Occipital lobe (tissue), 2 donors: ENCODE data around the gene ZC4H2. TPM values are rescaled to one million over a fixed set of nuclear protein-coding genes. Genes with fewer than 3 reads are reported as not detected.
"Not testable (repeated sequence)": the region's sequence is repeated elsewhere in the genome, so short reads cannot be mapped to it uniquely, and the experiment has no call there.

Source experiments
- DNase-seq: peaks from one replicate; lab custom pipeline; 2025; lab: John Stamatoyannopoulos, UW
- total RNA-seq: library from RNA; depleted of rRNA; stranded (reverse); fragments of >200 nt; gene quantifications from one replicate; pipeline ENCODE4 v1.2.3, GENCODE V29; 2014

The ZC4H2 gene
- 12.9 TPM for total RNA-seq

GRCh38 chrX:64975989-64976672 is at the start of gene ZC4H2:
Gene ZC4H2 (minus strand): TSS chrX:64976450. CDS start chrX:64976377, 73 bp downstream.
- peak; percentile 70 for DNase-seq

- DNase-seq = no peak
Observed at GRCh38 chrX:65017451-65017850, 41.2 kb upstream of the ZC4H2 start.

GRCh38 chrX:65014230-65014629 is 38.0 kb upstream of the ZC4H2 start:
- no peak for DNase-seq

GRCh38 chrX:65009459-65009858 is 33.2 kb upstream of the ZC4H2 start:
- no peak for DNase-seq

GRCh38 chrX:65002208-65002607 is 26.0 kb upstream of the ZC4H2 start:
- not testable (repeated sequence) for DNase-seq

- no peak for DNase-seq
Observed at GRCh38 chrX:64996805-64997204, 20.6 kb upstream of the ZC4H2 start.

- DNase-seq = no peak
Observed at GRCh38 chrX:64994131-64994798, 18.0 kb upstream of the ZC4H2 start.

GRCh38 chrX:64977830-64978229 is 1.6 kb upstream of the ZC4H2 start:
- no peak for DNase-seq

- DNase-seq = no peak
Observed at GRCh38 chrX:64977051-64977450, 801 bp upstream of the ZC4H2 start.

GRCh38 chrX:64976673-64977040 is 407 bp upstream of the ZC4H2 start:
- DNase-seq = no peak

GRCh38 chrX:64975491-64975890 is 759 bp downstream of the ZC4H2 start:
- DNase-seq = no peak

- DNase-seq = no peak
Observed at GRCh38 chrX:64925480-64925879, 50.8 kb downstream of the ZC4H2 start.

- DNase-seq = no peak
Observed at GRCh38 chrX:64908121-64908520, 68.1 kb downstream of the ZC4H2 start.

- no peak for DNase-seq
Observed at GRCh38 chrX:64894454-64895038, 81.7 kb downstream of the ZC4H2 start.

GRCh38 chrX:64885850-64886249 is 90.4 kb downstream of the ZC4H2 start:
- no peak for DNase-seq

GRCh38 chrX:64878709-64879108 is 97.5 kb downstream of the ZC4H2 start:
- DNase-seq = not testable (repeated sequence)

GRCh38 chrX:64867217-64867616 is 109.0 kb downstream of the ZC4H2 start:
- DNase-seq = no peak

Other genes starting within 250 kb of the ZC4H2 start
- gene ZC3H12B, start 58.4 kb upstream of the ZC4H2 start, total RNA-seq = 5.0 TPM